Fibroblast of lung (primary cell): ENCODE data around the gene NCF4. TPM values are rescaled to one million over a fixed set of nuclear protein-coding genes. Genes with fewer than 3 reads are reported as not detected.

ENCODE experiments used
- DNase-seq, 2 donors: peaks; one replicate each; pipeline versions ENCODE4 v3.0.0 to v3.0.0-alpha.2; 2010; ENCODE audit warnings: low read depth in 2 of 2
- H2AFZ ChIP-seq: 2 replicates; pipeline ENCODE4 v1.5.1; 2012; ENCODE audit warnings: low read length, control low read depth, inconsistent platforms
- H3K27ac ChIP-seq: 2 replicates; pipeline ENCODE4 v1.5.1; 2011; ENCODE audit warnings: low read length, control low read depth; ENCODE audit not compliant: insufficient read depth
- H3K27me3 ChIP-seq: 2 replicates; pipeline ENCODE4 v1.5.1; 2011; ENCODE audit warnings: mild to moderate bottlenecking, low read length; ENCODE audit not compliant: control insufficient read depth, insufficient read depth
- H3K36me3 ChIP-seq: 2 replicates; pipeline ENCODE4 v1.5.1; 2011; ENCODE audit warnings: low read length; ENCODE audit not compliant: control insufficient read depth, insufficient read depth
- H3K4me1 ChIP-seq: 2 replicates; pipeline ENCODE4 v1.5.1; 2011; ENCODE audit warnings: low read length; ENCODE audit not compliant: control insufficient read depth, insufficient read depth; ENCODE audit errors: extremely low read depth
- H3K4me2 ChIP-seq: 2 replicates; pipeline ENCODE4 v1.5.1; 2011; ENCODE audit warnings: low read length, control low read depth; ENCODE audit not compliant: insufficient read depth; ENCODE audit errors: extremely low read depth
- H3K4me3 ChIP-seq, 4 experiments: fragments of 200-600 bp in 1 of 4; sonication (generic) in 1 of 4; replicated peaks in 1 of 4; 2 replicates each; pipeline ENCODE4 v1.5.1; 2011 to 2016; ENCODE audit warnings: low read length in 4 of 4, low read depth in 3 of 4, mild to moderate bottlenecking in 3 of 4, control low read depth in 2 of 4, inconsistent platforms in 1 of 4, mixed read lengths in 1 of 4; ENCODE audit not compliant: insufficient read depth in 1 of 4; ENCODE audit errors: control extremely low read depth in 1 of 4
- H3K79me2 ChIP-seq: 2 replicates; pipeline ENCODE4 v1.5.1; 2012; ENCODE audit warnings: mild to moderate bottlenecking, low read length, inconsistent platforms; ENCODE audit not compliant: control insufficient read depth, insufficient read depth
- H3K9ac ChIP-seq: 2 replicates; pipeline ENCODE4 v1.5.1; 2011; ENCODE audit warnings: mild to moderate bottlenecking, low read length, control low read depth; ENCODE audit not compliant: insufficient read depth
- H3K9me3 ChIP-seq: 2 replicates; pipeline ENCODE4 v1.5.1; 2012; ENCODE audit warnings: low read depth, low read length; ENCODE audit not compliant: control insufficient read depth, insufficient read depth
- H4K20me1 ChIP-seq: 2 replicates; pipeline ENCODE4 v1.5.1; 2011; ENCODE audit warnings: low read length; ENCODE audit not compliant: control insufficient read depth, insufficient read depth; ENCODE audit errors: extremely low read depth
- CTCF ChIP-seq, 2 donors: IDR thresholded peaks in 1 of 2; conservative IDR thresholded peaks in 1 of 2; 1 replicate in 1 of 2; 2 replicates in 1 of 2; pipeline ENCODE4 v1.5.1; 2011 to 2012; ENCODE audit warnings: low read length in 2 of 2, control low read depth in 1 of 2, inconsistent platforms in 1 of 2, low read depth in 1 of 2, mild to moderate bottlenecking in 1 of 2
- EZH2 ChIP-seq: IDR thresholded peaks from 2 replicates; pipeline ENCODE4 v1.5.1; 2012; ENCODE audit warnings: low read length, control low read depth, mild to moderate bottlenecking; ENCODE audit errors: missing control alignments
- polyA plus RNA-seq, 2 donors: library from polyadenylated mRNA; depleted of rRNA in 1 of 2; stranded (reverse) in 1 of 2; unstranded in 1 of 2; fragments of >200 nt; gene quantifications; 2 replicates each; pipeline ENCODE4 v1.2.1, GENCODE V29; 2011 to 2012; ENCODE audit warnings: missing spikeins in 1 of 2
- total RNA-seq: library from RNA; depleted of rRNA; stranded (reverse); fragments of >200 nt; gene quantifications from 2 replicates; pipeline ENCODE4 v1.2.1, GENCODE V29; 2014

Gene NCF4
- total and polyA plus RNA-seq, 2 donors (not counting 1 experiment from before 2014, with no cell fraction given), result not detected

GRCh38 chr22:36860438-36860820 is 377 bp upstream of the NCF4 start:
- peaks cover 14% of the 10 kb centered on the region for H3K27me3 ChIP-seq
- no peaks in the 10 kb centered on the region for H3K9me3 ChIP-seq
- H3K27ac ChIP-seq, result no peak overlapping the region
- no peak overlapping the region for H3K4me3 ChIP-seq
- no peak overlapping the region for H3K9ac ChIP-seq
- no peak for TF ChIP-seq CTCF (conservative IDR thresholded peaks at IDR 0.05 in 1 of 2, IDR thresholded peaks at IDR 0.05 in 1 of 2; ENCODE audit: low read depth in 1 of 2, low read length in 2 of 2)
- TF ChIP-seq EZH2, result no peak
- no peak overlapping the region for H2AFZ ChIP-seq
- H3K36me3 ChIP-seq, result no peaks in the 10 kb centered on the region
- no peaks in the 10 kb centered on the region for H4K20me1 ChIP-seq
- no peaks in the 10 kb centered on the region for H3K79me2 ChIP-seq
- no peak overlapping the region for H3K4me2 ChIP-seq
- no peaks in the 10 kb centered on the region for H3K4me1 ChIP-seq
- DNase-seq, result no peak

- H3K27me3 ChIP-seq, result peaks cover 6% of the 10 kb centered on the region
- no peak overlapping the region for H2AFZ ChIP-seq
- H4K20me1 ChIP-seq, result no peaks in the 10 kb centered on the region
- H3K4me3 ChIP-seq, result no peak overlapping the region
- no peak overlapping the region for H3K9ac ChIP-seq
- DNase-seq, result no peak
- H3K27ac ChIP-seq, result no peak overlapping the region
- no peaks in the 10 kb centered on the region for H3K79me2 ChIP-seq
- no peaks in the 10 kb centered on the region for H3K9me3 ChIP-seq
- no peaks in the 10 kb centered on the region for H3K4me1 ChIP-seq
- no peak for TF ChIP-seq CTCF (conservative IDR thresholded peaks at IDR 0.05 in 1 of 2, IDR thresholded peaks at IDR 0.05 in 1 of 2; ENCODE audit: low read depth in 1 of 2, low read length in 2 of 2)
- no peak for TF ChIP-seq EZH2
- H3K4me2 ChIP-seq, result no peak overlapping the region
- no peaks in the 10 kb centered on the region for H3K36me3 ChIP-seq
Measured at GRCh38 chr22:36862251-36863242, 1.7 kb downstream of the NCF4 start.

GRCh38 chr22:36863281-36863680 is 2.5 kb downstream of the NCF4 start:
- DNase-seq, result no peak
- no peaks in the 10 kb centered on the region for H3K79me2 ChIP-seq
- TF ChIP-seq EZH2, result no peak
- no peak for TF ChIP-seq CTCF (conservative IDR thresholded peaks at IDR 0.05 in 1 of 2, IDR thresholded peaks at IDR 0.05 in 1 of 2; ENCODE audit: low read depth in 1 of 2, low read length in 2 of 2)

More at GRCh38 chr22:36863281-36863680, 2.5 kb downstream of the NCF4 start:
- Histone ChIP-seq H3K27me3 (peaks cover 2% of the 10 kb centered on the region), H2AFZ (no peak overlapping the region), H3K9ac (no peak overlapping the region), H3K9me3 (no peaks in the 10 kb centered on the region), H3K4me1 (no peaks in the 10 kb centered on the region), H3K27ac (no peak overlapping the region), H3K4me3 (no peak overlapping the region), H3K36me3 (no peaks in the 10 kb centered on the region), H4K20me1 (no peaks in the 10 kb centered on the region), H3K4me2 (no peak overlapping the region)
